NCI-H82 treated with DMSO at 0.1 percent for 48 hours (cell line): ENCODE measurements around the gene DDX55.
"Not testable (repeated sequence)": the region's sequence is repeated elsewhere in the genome, so short reads cannot be mapped to it uniquely, and the experiment has no call there.

Source experiments
- DNase-seq: peaks from one replicate; lab custom pipeline; 2025; ENCODE audit not compliant: unreplicated experiment; lab: John Stamatoyannopoulos, UW

DDX55 gene

GRCh38 chr12:123601602-123602489, at the start of gene DDX55:
TSS of gene DDX55 (plus strand) at chr12:123602099. CDS start at chr12:123602149, 50 bp downstream.
- DNase-seq = peak; percentile 39

GRCh38 chr12:123554136-123554535, 47.8 kb upstream of the DDX55 start:
- DNase-seq = not testable (repeated sequence)

- DNase-seq = not testable (repeated sequence)
Observed at GRCh38 chr12:123554843-123555242, 47.1 kb upstream of the DDX55 start.

GRCh38 chr12:123558487-123558886, 43.4 kb upstream of the DDX55 start:
- not testable (repeated sequence) for DNase-seq

- DNase-seq = no peak
Observed at GRCh38 chr12:123559468-123559867, 42.4 kb upstream of the DDX55 start.

- peak; percentile 52 for DNase-seq
Observed at GRCh38 chr12:123571343-123571813, 30.5 kb upstream of the DDX55 start.

- DNase-seq = no peak
Observed at GRCh38 chr12:123572391-123572790, 29.5 kb upstream of the DDX55 start.

- DNase-seq = peak; percentile 77
Observed at GRCh38 chr12:123573870-123574269, 28.0 kb upstream of the DDX55 start.

- DNase-seq = no peak
Observed at GRCh38 chr12:123576611-123577010, 25.3 kb upstream of the DDX55 start.

GRCh38 chr12:123578243-123578642, 23.7 kb upstream of the DDX55 start:
- DNase-seq = no peak

GRCh38 chr12:123578829-123579228, 23.1 kb upstream of the DDX55 start:
- DNase-seq = not testable (repeated sequence)

- DNase-seq = no peak
Observed at GRCh38 chr12:123580772-123581171, 21.1 kb upstream of the DDX55 start.

GRCh38 chr12:123591702-123592481, 10.0 kb upstream of the DDX55 start:
- DNase-seq = no peak

- no peak for DNase-seq
Observed at GRCh38 chr12:123595729-123596128, 6.2 kb upstream of the DDX55 start.

GRCh38 chr12:123597100-123597499, 4.8 kb upstream of the DDX55 start:
- DNase-seq = no peak

- DNase-seq = no peak
Observed at GRCh38 chr12:123598522-123598921, 3.4 kb upstream of the DDX55 start.

GRCh38 chr12:123599310-123599709, 2.6 kb upstream of the DDX55 start:
- no peak for DNase-seq

- no peak for DNase-seq
Observed at GRCh38 chr12:123599721-123600120, 2.2 kb upstream of the DDX55 start.

GRCh38 chr12:123602651-123603195, 824 bp downstream of the DDX55 start:
- no peak for DNase-seq

- DNase-seq = not testable (repeated sequence)
Observed at GRCh38 chr12:123603495-123603894, 1.6 kb downstream of the DDX55 start.

GRCh38 chr12:123607756-123608155, 5.9 kb downstream of the DDX55 start:
- no peak for DNase-seq
